Breast epithelium (tissue), 3 donors: ENCODE results near the gene HOXB13.

Experiments used
- POLR2A ChIP-seq: fragments of 450-650 bp; IDR thresholded peaks from one replicate; pipeline ENCODE4 v1.6.1; 2016; ENCODE audit warnings: antibody characterized with exemption, mild to moderate bottlenecking, moderate library complexity
- TF ChIP-seq, protein P1 (sequence below), 3 donors: fragments of 450-650 bp; IDR thresholded peaks; one replicate each; pipeline ENCODE4 v1.5.1; 2016 to 2017; ENCODE audit warnings: antibody characterized with exemption in 3 of 3, mild to moderate bottlenecking in 3 of 3, moderate library complexity in 3 of 3

GRCh38 chr17:48729335-48730239, 1.0 kb upstream of the HOXB13 start:
- TF ChIP-seq, protein P1, sequence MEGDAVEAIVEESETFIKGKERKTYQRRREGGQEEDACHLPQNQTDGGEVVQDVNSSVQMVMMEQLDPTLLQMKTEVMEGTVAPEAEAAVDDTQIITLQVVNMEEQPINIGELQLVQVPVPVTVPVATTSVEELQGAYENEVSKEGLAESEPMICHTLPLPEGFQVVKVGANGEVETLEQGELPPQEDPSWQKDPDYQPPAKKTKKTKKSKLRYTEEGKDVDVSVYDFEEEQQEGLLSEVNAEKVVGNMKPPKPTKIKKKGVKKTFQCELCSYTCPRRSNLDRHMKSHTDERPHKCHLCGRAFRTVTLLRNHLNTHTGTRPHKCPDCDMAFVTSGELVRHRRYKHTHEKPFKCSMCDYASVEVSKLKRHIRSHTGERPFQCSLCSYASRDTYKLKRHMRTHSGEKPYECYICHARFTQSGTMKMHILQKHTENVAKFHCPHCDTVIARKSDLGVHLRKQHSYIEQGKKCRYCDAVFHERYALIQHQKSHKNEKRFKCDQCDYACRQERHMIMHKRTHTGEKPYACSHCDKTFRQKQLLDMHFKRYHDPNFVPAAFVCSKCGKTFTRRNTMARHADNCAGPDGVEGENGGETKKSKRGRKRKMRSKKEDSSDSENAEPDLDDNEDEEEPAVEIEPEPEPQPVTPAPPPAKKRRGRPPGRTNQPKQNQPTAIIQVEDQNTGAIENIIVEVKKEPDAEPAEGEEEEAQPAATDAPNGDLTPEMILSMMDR (IDR thresholded peaks at IDR 0.05) = no peak
- TF ChIP-seq POLR2A = no peak
